A673 (cell line): ENCODE results near the gene C3orf70.

Experiments
- EZH2 ChIP-seq: fragments of 200-600 bp; sonication (generic); IDR thresholded peaks from 2 replicates; pipeline ENCODE4 v1.6.1; 2017; ENCODE audit warnings: borderline replicate concordance, low read depth, mild to moderate bottlenecking, mixed read lengths, antibody characterized with exemption, low read length; ENCODE audit not compliant: poor library complexity, severe bottlenecking
- TF ChIP-seq, protein P1 (sequence below): fragments of 300-800, 200-600 bp; sonication (generic); conservative IDR thresholded peaks from 2 replicates; pipeline ENCODE4 v1.5.1; 2017; ENCODE audit warnings: low read depth, mild to moderate bottlenecking, antibody characterized with exemption, low read length, moderate library complexity, mixed read lengths

DNA sequence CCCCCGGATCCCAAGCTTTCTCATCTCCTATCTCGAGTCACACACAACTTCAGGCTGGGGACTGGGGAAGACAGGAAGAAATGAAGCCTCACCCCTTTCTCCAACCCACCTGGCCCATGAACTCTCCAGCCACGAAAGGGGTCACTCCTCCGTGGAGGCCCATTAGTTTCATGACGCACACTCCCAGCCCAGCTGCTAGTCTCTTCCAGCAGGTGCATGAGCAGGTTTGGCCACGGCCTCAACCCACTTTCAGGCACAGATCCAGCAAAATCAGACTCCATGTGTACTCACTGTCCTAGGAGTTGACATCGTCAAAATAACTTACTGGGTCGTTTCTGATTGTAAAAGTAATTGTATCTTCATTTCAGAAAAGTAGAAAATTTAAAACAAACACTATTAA lies 76.6 kb downstream of the C3orf70 start:
- TF ChIP-seq, protein P1, sequence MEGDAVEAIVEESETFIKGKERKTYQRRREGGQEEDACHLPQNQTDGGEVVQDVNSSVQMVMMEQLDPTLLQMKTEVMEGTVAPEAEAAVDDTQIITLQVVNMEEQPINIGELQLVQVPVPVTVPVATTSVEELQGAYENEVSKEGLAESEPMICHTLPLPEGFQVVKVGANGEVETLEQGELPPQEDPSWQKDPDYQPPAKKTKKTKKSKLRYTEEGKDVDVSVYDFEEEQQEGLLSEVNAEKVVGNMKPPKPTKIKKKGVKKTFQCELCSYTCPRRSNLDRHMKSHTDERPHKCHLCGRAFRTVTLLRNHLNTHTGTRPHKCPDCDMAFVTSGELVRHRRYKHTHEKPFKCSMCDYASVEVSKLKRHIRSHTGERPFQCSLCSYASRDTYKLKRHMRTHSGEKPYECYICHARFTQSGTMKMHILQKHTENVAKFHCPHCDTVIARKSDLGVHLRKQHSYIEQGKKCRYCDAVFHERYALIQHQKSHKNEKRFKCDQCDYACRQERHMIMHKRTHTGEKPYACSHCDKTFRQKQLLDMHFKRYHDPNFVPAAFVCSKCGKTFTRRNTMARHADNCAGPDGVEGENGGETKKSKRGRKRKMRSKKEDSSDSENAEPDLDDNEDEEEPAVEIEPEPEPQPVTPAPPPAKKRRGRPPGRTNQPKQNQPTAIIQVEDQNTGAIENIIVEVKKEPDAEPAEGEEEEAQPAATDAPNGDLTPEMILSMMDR, result no peak
- TF ChIP-seq EZH2, result no peak
